H9 (cell line): ENCODE data around the gene PLXNA4. TPM values are rescaled to one million over a fixed set of nuclear protein-coding genes. Genes with fewer than 3 reads are reported as not detected.

Experiments used
- DNase-seq: peaks from one replicate; pipeline ENCODE4 v3.0.0-alpha.2; 2017
- H2AFZ ChIP-seq: one replicate; pipeline ENCODE4 v1.6.1; 2013; ENCODE audit warnings: mild to moderate bottlenecking, low read length, control low read depth, moderate library complexity
- H2AK5ac ChIP-seq: 2 replicates; pipeline ENCODE4 v1.6.1; 2013; ENCODE audit warnings: low read length, control low read depth, mixed read lengths; ENCODE audit not compliant: insufficient read length
- H2BK120ac ChIP-seq: one replicate; pipeline ENCODE4 v1.6.1; 2013; ENCODE audit warnings: low read depth, mild to moderate bottlenecking, low read length, control low read depth, inconsistent platforms; ENCODE audit not compliant: poor library complexity, severe bottlenecking
- H2BK12ac ChIP-seq: 2 replicates; pipeline ENCODE4 v1.6.1; 2013; ENCODE audit warnings: low read length, control low read depth, mixed read lengths, low read depth; ENCODE audit not compliant: insufficient read length
- H2BK15ac ChIP-seq: 2 replicates; pipeline ENCODE4 v1.6.1; 2013; ENCODE audit warnings: low read depth, low read length, control low read depth
- H2BK20ac ChIP-seq: one replicate; pipeline ENCODE4 v1.6.1; 2013; ENCODE audit warnings: low read depth, mild to moderate bottlenecking, low read length, control low read depth, inconsistent platforms; ENCODE audit not compliant: poor library complexity, severe bottlenecking
- H2BK5ac ChIP-seq: 2 replicates; pipeline ENCODE4 v1.6.1; 2013; ENCODE audit warnings: low read length, control low read depth, mixed read lengths; ENCODE audit not compliant: insufficient read length
- H3K14ac ChIP-seq: 2 replicates; pipeline ENCODE4 v1.6.1; 2013; ENCODE audit warnings: low read length, control low read depth; ENCODE audit not compliant: insufficient read depth
- H3K18ac ChIP-seq: 2 replicates; pipeline ENCODE4 v1.6.1; 2013; ENCODE audit warnings: low read depth, mild to moderate bottlenecking, mixed read lengths, low read length, control low read depth; ENCODE audit not compliant: insufficient read length
- H3K23ac ChIP-seq: 2 replicates; pipeline ENCODE4 v1.6.1; 2013; ENCODE audit warnings: low read length, control low read depth, mixed read lengths, low read depth; ENCODE audit not compliant: insufficient read length
- H3K23me2 ChIP-seq: 2 replicates; pipeline ENCODE4 v1.6.1; 2013; ENCODE audit warnings: low read depth, mild to moderate bottlenecking, mixed read lengths, low read length, control low read depth; ENCODE audit not compliant: insufficient read length, poor library complexity, severe bottlenecking
- H3K27ac ChIP-seq: 2 replicates; pipeline ENCODE4 v1.5.1; 2013; ENCODE audit warnings: low read length, control low read depth, mixed read lengths, low read depth; ENCODE audit not compliant: insufficient read length
- H3K27me3 ChIP-seq: 2 replicates; pipeline ENCODE4 v1.6.1; 2013; ENCODE audit warnings: low read length, control low read depth, inconsistent platforms; ENCODE audit not compliant: insufficient read depth
- H3K4ac ChIP-seq: 2 replicates; pipeline ENCODE4 v1.6.1; 2013; ENCODE audit warnings: low read depth, mild to moderate bottlenecking, control low read depth, inconsistent platforms, low read length, moderate library complexity
- H3K4me1 ChIP-seq: 2 replicates; pipeline ENCODE4 v1.6.1; 2013; ENCODE audit warnings: low read length, control low read depth, inconsistent platforms; ENCODE audit not compliant: insufficient read depth
- H3K4me2 ChIP-seq: 2 replicates; pipeline ENCODE4 v1.6.1; 2013; ENCODE audit warnings: low read length, control low read depth, mixed read lengths; ENCODE audit not compliant: insufficient read length, insufficient read depth
- H3K56ac ChIP-seq: 2 replicates; pipeline ENCODE4 v1.6.1; 2013; ENCODE audit warnings: low read depth, mild to moderate bottlenecking, mixed read lengths, low read length, control low read depth; ENCODE audit not compliant: insufficient read length
- H3K79me1 ChIP-seq: 2 replicates; pipeline ENCODE4 v1.6.1; 2013; ENCODE audit warnings: low read depth, mild to moderate bottlenecking, moderate library complexity, low read length, control low read depth, inconsistent platforms; ENCODE audit not compliant: insufficient read depth, poor library complexity, severe bottlenecking
- H3K79me2 ChIP-seq: 2 replicates; pipeline ENCODE4 v1.6.1; 2013; ENCODE audit warnings: low read length, control low read depth, inconsistent platforms; ENCODE audit not compliant: insufficient read depth
- H3K9ac ChIP-seq: 2 replicates; pipeline ENCODE4 v1.6.1; 2013; ENCODE audit warnings: low read length, control low read depth, mixed read lengths; ENCODE audit not compliant: insufficient read length; ENCODE audit errors: extremely low read depth
- H3K9me3 ChIP-seq: one replicate; pipeline ENCODE4 v1.6.1; 2013; ENCODE audit warnings: low read depth, low read length, inconsistent platforms; ENCODE audit not compliant: control insufficient read depth
- H3T11ph ChIP-seq: one replicate; pipeline ENCODE4 v1.6.1; 2013; ENCODE audit warnings: mild to moderate bottlenecking, low read length, control low read depth, inconsistent platforms
- H4K20me1 ChIP-seq: one replicate; pipeline ENCODE4 v1.6.1; 2013; ENCODE audit not compliant: control insufficient read depth, insufficient read length, insufficient read depth
- H4K5ac ChIP-seq: 2 replicates; pipeline ENCODE4 v1.6.1; 2013; ENCODE audit warnings: low read depth, mild to moderate bottlenecking, mixed read lengths, low read length, control low read depth; ENCODE audit not compliant: insufficient read length
- H4K8ac ChIP-seq: replicated peaks from 2 replicates; pipeline ENCODE4 v1.6.1; 2013; ENCODE audit warnings: low read length, control low read depth, mixed read lengths, low read depth; ENCODE audit not compliant: insufficient read length
- H4K91ac ChIP-seq: 2 replicates; pipeline ENCODE4 v1.6.1; 2013; ENCODE audit warnings: low read depth, mild to moderate bottlenecking, moderate library complexity, mixed read lengths, low read length, control low read depth; ENCODE audit not compliant: insufficient read length
- H3K27ac Mint-ChIP-seq, 3 experiments: 2 replicates in 2 of 3; 3 replicates in 1 of 3; pipeline ENCODE4 v1.8.0; 2020 to 2021; ENCODE audit warnings: mixed read lengths in 3 of 3, mild to moderate bottlenecking in 1 of 3, moderate library complexity in 1 of 3
- H3K27me3 Mint-ChIP-seq: 2 replicates; pipeline ENCODE4 v1.8.0; 2021; ENCODE audit warnings: low read depth, mild to moderate bottlenecking, moderate library complexity, mixed read lengths
- H3K36me3 Mint-ChIP-seq, 3 experiments: 2 replicates in 2 of 3; 3 replicates in 1 of 3; pipeline ENCODE4 v1.8.0; 2020 to 2021; ENCODE audit warnings: low read depth in 3 of 3, mixed read lengths in 3 of 3; ENCODE audit not compliant: insufficient read depth in 1 of 3
- H3K4me1 Mint-ChIP-seq, 2 experiments: 2 replicates each; pipeline ENCODE4 v1.8.0; 2020; ENCODE audit warnings: mixed read lengths in 2 of 2
- H3K4me3 Mint-ChIP-seq, 2 experiments: 2 replicates in 1 of 2; 3 replicates in 1 of 2; pipeline ENCODE4 v1.8.0; 2020 to 2021; ENCODE audit warnings: mild to moderate bottlenecking in 2 of 2, mixed read lengths in 2 of 2, moderate library complexity in 1 of 2
- H3K9me3 Mint-ChIP-seq, 2 experiments: 2 replicates in 1 of 2; 3 replicates in 1 of 2; pipeline ENCODE4 v1.8.0; 2020; ENCODE audit warnings: mild to moderate bottlenecking in 2 of 2, mixed read lengths in 2 of 2, moderate library complexity in 1 of 2
- CTCF ChIP-seq: fragments of 200-600 bp; sonication (generic); conservative IDR thresholded peaks from 3 replicates; pipeline ENCODE4 v1.8.0; 2021; ENCODE audit warnings: antibody characterized with exemption, mild to moderate bottlenecking
- WGBS: extraction: QIAGEN DNeasy Blood & Tissue Kit; methylation state at CpG from one replicate; pipeline ENCODE4 v1.1.7; 2013; ENCODE audit warnings: missing lambda C conversion rate, low lambda C conversion rate, mixed read lengths; ENCODE audit not compliant: insufficient read length; ENCODE audit errors: extremely low coverage; 5-methylcytosine and 5-hydroxymethylcytosine counted together
- total RNA-seq: library from RNA; stranded (reverse); gene quantifications from 2 replicates; pipeline ENCODE4 v1.2.1, GENCODE V29; 2021

The PLXNA4 gene
- total RNA-seq, 1 experiment from 2014 or later = 0.35 TPM

DNA sequence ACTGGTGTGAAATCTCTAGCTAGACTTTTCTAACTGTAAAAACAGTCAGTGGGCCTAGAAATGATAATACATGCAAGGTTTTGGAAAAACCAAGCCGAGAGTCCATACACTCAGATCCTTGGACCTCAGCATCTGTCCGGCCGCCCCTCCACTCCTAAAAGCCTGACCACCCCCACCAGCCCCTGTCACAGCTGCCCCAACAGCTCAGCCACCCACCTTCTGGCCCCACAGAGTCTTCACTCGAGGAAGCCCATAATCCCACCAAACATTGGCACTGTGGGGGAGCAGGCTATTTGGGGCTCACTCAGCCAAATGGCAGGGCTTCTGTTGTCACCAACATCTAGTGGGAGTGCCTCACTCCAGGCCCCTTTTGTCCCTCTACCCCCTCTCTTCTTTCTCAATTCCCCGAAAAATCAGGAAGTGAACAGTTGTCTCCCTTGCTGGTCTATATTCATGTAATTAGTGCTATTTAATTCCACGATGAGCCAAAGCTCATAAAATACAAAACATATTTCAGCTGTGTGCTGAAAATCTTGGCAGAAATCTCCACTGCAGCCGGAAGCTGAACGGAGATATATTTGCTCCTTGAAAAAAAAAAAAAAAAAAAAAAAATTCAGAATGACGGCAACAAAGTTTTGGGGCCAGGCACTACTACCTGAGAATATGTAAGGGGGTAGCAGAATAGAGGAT lies 55.5 kb downstream of the PLXNA4 start:
- H3K27ac Mint-ChIP-seq = no peak overlapping the region
- Histone ChIP-seq H3K23me2 (no peaks in the 10 kb centered on the region), H3K4me2 (no peak overlapping the region)

More for the DNA sequence above, 55.5 kb downstream of the PLXNA4 start:
- H2BK20ac ChIP-seq = no peak overlapping the region
- Mint-ChIP-seq H3K36me3 (no peaks in the 10 kb centered on the region), H3K4me1 (peaks cover 11 to 17% of the 10 kb centered on the region in 2 experiments), H3K27me3 (peaks cover 11% of the 10 kb centered on the region; the same call in 1 of the 2 replicates), H3K4me3 (no peak overlapping the region), H3K9me3 (no peaks in the 10 kb centered on the region)
- no peak overlapping the region for H3T11ph ChIP-seq
- H2BK12ac ChIP-seq = no peak overlapping the region
- no peak overlapping the region for H3K14ac ChIP-seq
- no peak for TF ChIP-seq CTCF
- no peak overlapping the region for H2AK5ac ChIP-seq
- no peak overlapping the region for H2BK15ac ChIP-seq
- H3K27me3 ChIP-seq = no peaks in the 10 kb centered on the region
- WGBS = no CpG with 5 or more reads among the region's 9 CpGs
- H2BK120ac ChIP-seq = no peak overlapping the region
- no peak for DNase-seq
- H3K9me3 ChIP-seq = no peaks in the 10 kb centered on the region
- no peaks in the 10 kb centered on the region for H4K20me1 ChIP-seq
- H3K56ac ChIP-seq = no peak overlapping the region
- H3K9ac ChIP-seq = no peak overlapping the region
- no peaks in the 10 kb centered on the region for H3K79me1 ChIP-seq
- no peaks in the 10 kb centered on the region for H3K79me2 ChIP-seq
- no peak overlapping the region for H3K18ac ChIP-seq
- H3K27ac ChIP-seq = no peak overlapping the region
- no peak overlapping the region for H4K91ac ChIP-seq
- no peak overlapping the region for H4K8ac ChIP-seq
- no peak overlapping the region for H3K23ac ChIP-seq
- H2AFZ ChIP-seq = no peak overlapping the region
- no peak overlapping the region for H2BK5ac ChIP-seq
- no peak overlapping the region for H3K4ac ChIP-seq
- H3K4me1 ChIP-seq = peaks cover 3% of the 10 kb centered on the region; the same call in 1 of the 2 replicates
- H4K5ac ChIP-seq = no peak overlapping the region
